Measurements from ENCODE around the gene CACNA1S. TPM values are rescaled to one million over a fixed set of nuclear protein-coding genes. Genes with fewer than 3 reads are reported as not detected.

CACNA1S gene
- total and polyA plus RNA-seq, 2 of the 8 experiments (the other 6 are each of a cell fraction or from before 2014, with no cell fraction given): 0.06 TPM; not detected in 1

GRCh38 chr1:201084295-201084694 is 27.9 kb downstream of the CACNA1S start:
- Histone ChIP-seq H2BK120ac (replicated peaks; ENCODE audit: low read depth, low read length) (no peak overlapping the region), H3K27me3 (replicated peaks in 1 of 4; ENCODE audit: control insufficient read depth in 3 of 4, extremely low read depth in 1 of 4, insufficient read depth in 3 of 4, low read length in 3 of 4) (no peaks in the 10 kb centered on the region), H2BK15ac (ENCODE audit: low read length) (no peak overlapping the region), H3K14ac (ENCODE audit: insufficient read length) (no peak overlapping the region), H3K56ac (replicated peaks; ENCODE audit: insufficient read length, low read depth, low read length) (no peak overlapping the region), H4K91ac (replicated peaks; ENCODE audit: insufficient read length, low read length) (no peak overlapping the region), H4K20me1 (replicated peaks in 1 of 2; ENCODE audit: control insufficient read depth in 1 of 2, insufficient read depth in 2 of 2, low read length in 2 of 2) (no peaks in the 10 kb centered on the region), H4K8ac (ENCODE audit: extremely low read depth, insufficient read depth, low read length) (no peak overlapping the region), H3K36me3 (ENCODE audit: control insufficient read depth in 2 of 4, insufficient read depth in 4 of 4, low read length in 3 of 4) (no peaks in the 10 kb centered on the region), H3K23ac (ENCODE audit: insufficient read length) (no peak overlapping the region), H3K23me2 (ENCODE audit: low read depth, low read length) (no peaks in the 10 kb centered on the region), H3K18ac (ENCODE audit: extremely low read depth, low read length) (no peak overlapping the region), H2BK20ac (ENCODE audit: low read length) (no peak overlapping the region), H3K4ac (replicated peaks; ENCODE audit: insufficient read length, low read depth, low read length) (no peak overlapping the region), H4K5ac (ENCODE audit: insufficient read length, low read depth, low read length) (no peak overlapping the region), H3K27ac (ENCODE audit: low read depth, low read length) (no peak overlapping the region), H3K79me2 (ENCODE audit: control insufficient read depth in 1 of 2, insufficient read depth in 2 of 2, low read length in 2 of 2) (no peaks in the 10 kb centered on the region), H2AK5ac (ENCODE audit: low read depth, low read length) (no peak overlapping the region), H2AFZ (ENCODE audit: low read length) (no peak overlapping the region), H2BK12ac (ENCODE audit: low read depth, low read length) (no peak overlapping the region), H3K4me3 (ENCODE audit: extremely low read depth in 1 of 4, insufficient read depth in 2 of 4, low read depth in 3 of 4, low read length in 4 of 4) (no peak overlapping the region), H3K79me1 (ENCODE audit: low read depth, low read length) (no peaks in the 10 kb centered on the region), H3K4me1 (replicated peaks in 1 of 4; ENCODE audit: control insufficient read depth in 3 of 4, insufficient read depth in 4 of 4, low read length in 3 of 4) (no peaks in the 10 kb centered on the region), H3K9ac (replicated peaks in 1 of 4; ENCODE audit: extremely low read depth in 1 of 4, low read depth in 3 of 4, low read length in 3 of 4) (no peak overlapping the region), H2BK5ac (ENCODE audit: low read depth, low read length) (no peak overlapping the region), H3K4me2 (ENCODE audit: insufficient read depth in 1 of 2, low read depth in 2 of 2, low read length in 2 of 2) (no peak overlapping the region), H3K9me3 (ENCODE audit: insufficient read depth in 2 of 2, low read depth in 1 of 2, low read length in 1 of 2) (no peaks in the 10 kb centered on the region)
- CTCF ChIA-PET (ENCODE audit: partially characterized antibody): interaction anchor here (0.8 to 10.0 kb wide), 14 partner anchors 9 to 112 kb away, joined by 3 to 343 read pairs (median 20); partner anchors contain the start of genes CACNA1S and KIF21B
- POLR2A ChIA-PET (ENCODE audit: partially characterized antibody): interaction anchor here (0.7 kb wide), 1 partner anchor 191 kb away, joined by 3 read pairs; no protein-coding TSS in a partner anchor
- no peak for TF ChIP-seq SUZ12 (IDR thresholded peaks at IDR 0.05; ENCODE audit: low read length)
- no peak for TF ChIP-seq POLR2A (IDR thresholded peaks at IDR 0.05; ENCODE audit: control extremely low read depth in 1 of 2, low read depth in 2 of 2, low read length in 2 of 2)
- TF ChIP-seq SRF (IDR thresholded peaks at IDR 0.05; ENCODE audit: low read depth, low read length): no peak
- no peak for TF ChIP-seq GABPA (IDR thresholded peaks at IDR 0.05; ENCODE audit: borderline replicate concordance, insufficient read depth, low read length)
- TF ChIP-seq CTBP2 (IDR thresholded peaks at IDR 0.05; ENCODE audit: borderline replicate concordance, insufficient read depth, insufficient read length, low read length): no peak
- no peak for TF ChIP-seq RAD21 (IDR thresholded peaks at IDR 0.05 in 1 of 2, conservative IDR thresholded peaks at IDR 0.05 in 1 of 2; ENCODE audit: low read depth in 2 of 2, low read length in 2 of 2)
- TF ChIP-seq TEAD4 (IDR thresholded peaks at IDR 0.05; ENCODE audit: low read depth, low read length): no peak
- TF ChIP-seq USF2 (IDR thresholded peaks at IDR 0.05; ENCODE audit: low read length): no peak
- no peak for TF ChIP-seq MAX (IDR thresholded peaks at IDR 0.05)
- no peak for FAIRE-seq
- 86% methylated on average over 6 of the region's 6 CpGs; no CpG with 5 or more reads in 1 of the 2 experiments for WGBS, 2 experiments (ENCODE audit: extremely low coverage in 1 of 2, insufficient coverage in 1 of 2, insufficient read length in 1 of 2, insufficient replicate concordance in 2 of 2, low coverage in 1 of 2, low lambda C conversion rate in 2 of 2, missing lambda C conversion rate in 1 of 2)
- no peak for DNase-seq (ENCODE audit: low read depth in 1 of 2, low spot score in 2 of 2)

Data from H1 (cell line).